Measurements from ENCODE around the gene KLF7. TPM values are rescaled to one million over a fixed set of nuclear protein-coding genes. Genes with fewer than 3 reads are reported as not detected.

Gene KLF7
- total and polyA plus RNA-seq, 2 donors (not counting 1 experiment from before 2014, with no cell fraction given), result 12.9 to 21.0 TPM

- H3K27ac ChIP-seq (ENCODE audit: insufficient read depth, low read length), result no peak overlapping the region
- H3K27me3 ChIP-seq (ENCODE audit: control insufficient read depth, insufficient read depth, low read length), result no peaks in the 10 kb centered on the region
- no peaks in the 10 kb centered on the region for H3K9me3 ChIP-seq (ENCODE audit: control insufficient read depth, insufficient read depth, low read depth, low read length)
- peaks cover 4% of the 10 kb centered on the region for H3K4me1 ChIP-seq (ENCODE audit: control insufficient read depth, extremely low read depth, insufficient read depth, low read length)
- no peak overlapping the region for H2AFZ ChIP-seq (ENCODE audit: low read length)
- H3K36me3 ChIP-seq (ENCODE audit: control insufficient read depth, insufficient read depth, low read length), result no peaks in the 10 kb centered on the region
- peak in 1 of 2 donors; percentile 37 for DNase-seq (ENCODE audit: low read depth in 2 of 2)
- H4K20me1 ChIP-seq (ENCODE audit: control insufficient read depth, extremely low read depth, insufficient read depth, low read length), result no peaks in the 10 kb centered on the region
- H3K9ac ChIP-seq (ENCODE audit: insufficient read depth, low read length), result no peak overlapping the region
- no peak for TF ChIP-seq EZH2 (IDR thresholded peaks at IDR 0.05; ENCODE audit: low read length, missing control alignments)
- TF ChIP-seq CTCF (conservative IDR thresholded peaks at IDR 0.05 in 1 of 2, IDR thresholded peaks at IDR 0.05 in 1 of 2; ENCODE audit: low read depth in 1 of 2, low read length in 2 of 2), result no peak
- no peak overlapping the region for H3K4me3 ChIP-seq (replicated peaks in 1 of 4; ENCODE audit: control extremely low read depth in 1 of 4, insufficient read depth in 1 of 4, low read depth in 3 of 4, low read length in 4 of 4)
- H3K79me2 ChIP-seq (ENCODE audit: control insufficient read depth, insufficient read depth, low read length), result no peaks in the 10 kb centered on the region
- no peak overlapping the region for H3K4me2 ChIP-seq (ENCODE audit: extremely low read depth, insufficient read depth, low read length)
Observed at GRCh38 chr2:207184768-207185167, 19.0 kb upstream of the KLF7 start.

GRCh38 chr2:207184348-207184747 lies 18.6 kb upstream of the KLF7 start:
- Histone ChIP-seq H3K9me3 (ENCODE audit: control insufficient read depth, insufficient read depth, low read depth, low read length) (no peaks in the 10 kb centered on the region), H3K4me2 (ENCODE audit: extremely low read depth, insufficient read depth, low read length) (no peak overlapping the region), H3K27ac (ENCODE audit: insufficient read depth, low read length) (no peak overlapping the region), H3K9ac (ENCODE audit: insufficient read depth, low read length) (no peak overlapping the region), H2AFZ (ENCODE audit: low read length) (no peak overlapping the region), H3K79me2 (ENCODE audit: control insufficient read depth, insufficient read depth, low read length) (no peaks in the 10 kb centered on the region), H3K4me1 (ENCODE audit: control insufficient read depth, extremely low read depth, insufficient read depth, low read length) (peaks cover 4% of the 10 kb centered on the region), H3K4me3 (replicated peaks in 1 of 4; ENCODE audit: control extremely low read depth in 1 of 4, insufficient read depth in 1 of 4, low read depth in 3 of 4, low read length in 4 of 4) (no peak overlapping the region), H3K27me3 (ENCODE audit: control insufficient read depth, insufficient read depth, low read length) (no peaks in the 10 kb centered on the region), H4K20me1 (ENCODE audit: control insufficient read depth, extremely low read depth, insufficient read depth, low read length) (no peaks in the 10 kb centered on the region), H3K36me3 (ENCODE audit: control insufficient read depth, insufficient read depth, low read length) (no peaks in the 10 kb centered on the region)
- TF ChIP-seq EZH2 (IDR thresholded peaks at IDR 0.05; ENCODE audit: low read length, missing control alignments) (no peak), CTCF (conservative IDR thresholded peaks at IDR 0.05 in 1 of 2, IDR thresholded peaks at IDR 0.05 in 1 of 2; ENCODE audit: low read depth in 1 of 2, low read length in 2 of 2) (no peak)
- DNase-seq (ENCODE audit: low read depth in 2 of 2), result peak; percentile 48 to 86

GRCh38 chr2:207183506-207183905 lies 17.8 kb upstream of the KLF7 start:
- Histone ChIP-seq H3K27me3 (ENCODE audit: control insufficient read depth, insufficient read depth, low read length) (no peaks in the 10 kb centered on the region), H3K4me1 (ENCODE audit: control insufficient read depth, extremely low read depth, insufficient read depth, low read length) (peaks cover 3% of the 10 kb centered on the region), H3K9ac (ENCODE audit: insufficient read depth, low read length) (no peak overlapping the region), H3K27ac (ENCODE audit: insufficient read depth, low read length) (no peak overlapping the region), H2AFZ (ENCODE audit: low read length) (no peak overlapping the region), H3K4me3 (replicated peaks in 1 of 4; ENCODE audit: control extremely low read depth in 1 of 4, insufficient read depth in 1 of 4, low read depth in 3 of 4, low read length in 4 of 4) (no peak overlapping the region), H3K9me3 (ENCODE audit: control insufficient read depth, insufficient read depth, low read depth, low read length) (no peaks in the 10 kb centered on the region), H3K4me2 (ENCODE audit: extremely low read depth, insufficient read depth, low read length) (no peak overlapping the region), H4K20me1 (ENCODE audit: control insufficient read depth, extremely low read depth, insufficient read depth, low read length) (no peaks in the 10 kb centered on the region), H3K79me2 (ENCODE audit: control insufficient read depth, insufficient read depth, low read length) (no peaks in the 10 kb centered on the region), H3K36me3 (ENCODE audit: control insufficient read depth, insufficient read depth, low read length) (no peaks in the 10 kb centered on the region)
- TF ChIP-seq EZH2 (IDR thresholded peaks at IDR 0.05; ENCODE audit: low read length, missing control alignments) (no peak), CTCF (conservative IDR thresholded peaks at IDR 0.05 in 1 of 2, IDR thresholded peaks at IDR 0.05 in 1 of 2; ENCODE audit: low read depth in 1 of 2, low read length in 2 of 2) (no peak)
- peak in 1 of 2 donors; percentile 41 for DNase-seq (ENCODE audit: low read depth in 2 of 2)

All from fibroblast of lung (primary cell).